Endothelial cell of umbilical vein (primary cell): ENCODE measurements around the gene TFCP2. TPM values are rescaled to one million over a fixed set of nuclear protein-coding genes. Genes with fewer than 3 reads are reported as not detected.

ENCODE experiments used
- BruUV-seq: library from RNA; stranded (reverse); fragments of 400-500 nt; replicated peaks from 2 replicates; lab custom pipeline; 2021; lab: Mats Ljungman, UMichigan
- CTCF ChIA-PET: fragments of 300-600, 350-600 bp; sonication (Branson Sonifier 250); formaldehyde crosslinking; loops from one replicate; lab custom pipeline; 2021; ENCODE audit warnings: antibody characterized with exemption, inconsistent platforms; lab: Charles Lee
- POLR2A ChIA-PET: fragments of 300-600, 350-600 bp; sonication (Branson Sonifier 250); formaldehyde crosslinking; loops from one replicate; lab custom pipeline; 2021; ENCODE audit warnings: antibody characterized with exemption, inconsistent platforms; lab: Charles Lee
- DNase-seq: peaks from one replicate; pipeline ENCODE4 v3.0.0-alpha.2; 2011; ENCODE audit warnings: low read depth, low spot score
- FAIRE-seq: peaks from 2 replicates; lab custom pipeline; 2011; peaks lifted over from hg19 to GRCh38; lab: Jason Lieb, UNC
- H2AFZ ChIP-seq: 2 replicates; pipeline ENCODE4 v1.6.0; 2012; ENCODE audit warnings: low read depth, low read length, control low read depth, inconsistent platforms
- H3K27ac ChIP-seq: 2 replicates; pipeline ENCODE4 v1.5.1; 2011; ENCODE audit warnings: low read depth, mild to moderate bottlenecking, control low read depth, low read length, moderate library complexity; ENCODE audit not compliant: insufficient read depth
- H3K27me3 ChIP-seq, 2 experiments: 2 replicates each; pipeline versions ENCODE4 v1.6.0 to v1.6.1; 2011; ENCODE audit warnings: low read length in 2 of 2, mixed read lengths in 1 of 2; ENCODE audit not compliant: control insufficient read depth in 2 of 2, insufficient read depth in 2 of 2
- H3K36me3 ChIP-seq, 2 experiments: 2 replicates in 1 of 2; 3 replicates in 1 of 2; pipeline ENCODE4 v1.5.1; 2011; ENCODE audit warnings: low read length in 2 of 2, mild to moderate bottlenecking in 1 of 2, moderate library complexity in 1 of 2; ENCODE audit not compliant: control insufficient read depth in 2 of 2, insufficient read depth in 2 of 2; ENCODE audit errors: extremely low read depth in 1 of 2
- H3K4me1 ChIP-seq: 3 replicates; pipeline ENCODE4 v1.5.1; 2011; ENCODE audit warnings: mild to moderate bottlenecking, low read length; ENCODE audit not compliant: control insufficient read depth, insufficient read depth; ENCODE audit errors: extremely low read depth
- H3K4me2 ChIP-seq: 2 replicates; pipeline ENCODE4 v1.6.1; 2011; ENCODE audit warnings: low read length, control low read depth, mixed read lengths; ENCODE audit not compliant: insufficient read depth
- H3K4me3 ChIP-seq, 3 experiments: fragments of 200-600 bp in 1 of 3; sonication (generic), shearing (Covaris generic) in 1 of 3; replicated peaks in 1 of 3; 2 replicates each; pipeline ENCODE4 v1.5.1; 2011 to 2016; ENCODE audit warnings: control low read depth in 3 of 3, low read length in 3 of 3, mild to moderate bottlenecking in 2 of 3, inconsistent platforms in 1 of 3, low read depth in 1 of 3, moderate library complexity in 1 of 3; ENCODE audit not compliant: insufficient read depth in 1 of 3
- H3K79me2 ChIP-seq: 2 replicates; pipeline ENCODE4 v1.6.0; 2012; ENCODE audit warnings: low read length, inconsistent platforms; ENCODE audit not compliant: control insufficient read depth, insufficient read depth
- H3K9ac ChIP-seq: replicated peaks from 2 replicates; pipeline ENCODE3; 2011; ENCODE audit warnings: low read length, control low read depth; ENCODE audit not compliant: insufficient read depth; ENCODE audit errors: extremely low read depth
- H3K9me1 ChIP-seq: replicated peaks from 3 replicates; pipeline ENCODE4 v1.6.0; 2011; ENCODE audit warnings: mild to moderate bottlenecking, low read length; ENCODE audit not compliant: control insufficient read depth, insufficient read depth; ENCODE audit errors: extremely low read depth
- H3K9me3 ChIP-seq: replicated peaks from 2 replicates; pipeline ENCODE4 v1.5.1; 2012; ENCODE audit warnings: low read length, inconsistent platforms; ENCODE audit not compliant: control insufficient read depth, insufficient read depth
- H4K20me1 ChIP-seq: replicated peaks from 2 replicates; pipeline ENCODE3; 2011; ENCODE audit warnings: mild to moderate bottlenecking, low read length; ENCODE audit not compliant: control insufficient read depth, insufficient read depth; ENCODE audit errors: extremely low read depth
- EZH2 ChIP-seq: IDR thresholded peaks from 2 replicates; pipeline ENCODE4 v1.6.1; 2012; ENCODE audit warnings: borderline replicate concordance, low read depth, mild to moderate bottlenecking, moderate library complexity, low read length, inconsistent platforms; ENCODE audit not compliant: severe bottlenecking
- FOS ChIP-seq: IDR thresholded peaks from 2 replicates; pipeline ENCODE4 v1.6.1; 2011; ENCODE audit warnings: mild to moderate bottlenecking, low read length, moderate library complexity, borderline replicate concordance; ENCODE audit not compliant: insufficient read depth
- GATA2 ChIP-seq: IDR thresholded peaks from 2 replicates; pipeline ENCODE4 v1.7.0; 2011; ENCODE audit warnings: low read depth, mild to moderate bottlenecking, moderate library complexity, mixed read lengths, low read length; ENCODE audit not compliant: insufficient read length, insufficient read depth
- JUN ChIP-seq: IDR thresholded peaks from 2 replicates; pipeline ENCODE4 v1.6.1; 2011; ENCODE audit warnings: borderline replicate concordance, low read depth; ENCODE audit not compliant: insufficient read length, insufficient read depth
- MYC ChIP-seq: IDR thresholded peaks from one replicate; pipeline ENCODE4 v1.6.1; 2011; ENCODE audit warnings: mild to moderate bottlenecking, low read depth, low read length
- POLR2A ChIP-seq: IDR thresholded peaks from 2 replicates; pipeline ENCODE4 v1.6.1; 2012; ENCODE audit warnings: low read depth, mild to moderate bottlenecking, control low read depth, low read length
- POLR2AphosphoS5 ChIP-seq: IDR thresholded peaks from 2 replicates; pipeline ENCODE4 v1.6.1; 2012; ENCODE audit warnings: low read depth, mild to moderate bottlenecking, control low read depth, low read length, moderate library complexity; ENCODE audit not compliant: insufficient read depth
- dilution Hi-C: fragments of 300-500 bp; cut with MboI; formaldehyde crosslinking; loops from one replicate; pipeline ENCODE4 v1.15.0; 2019; ENCODE audit warnings: low sequenced_read_pairs; ENCODE audit not compliant: extremely low pct_ligation_motif_present
- intact Hi-C: fragments of 100-400 bp; cut with micrococcal nuclease; formaldehyde crosslinking; loops from one replicate; pipeline ENCODE4 v1.10.0; 2022
- polyA plus RNA-seq, 4 experiments: library from polyadenylated mRNA; depleted of rRNA in 3 of 4; stranded (reverse) in 3 of 4; unstranded in 1 of 4; fragments of >200 nt; gene quantifications; 2 replicates each; pipeline versions ENCODE4 v1.2.1 to v1.2.3, GENCODE V29; 2011 to 2012; ENCODE audit warnings: missing spikeins in 1 of 4
- total RNA-seq: library from RNA; stranded (reverse); gene quantifications from 2 replicates; pipeline ENCODE4 v1.2.3, GENCODE V29; 2021
- TF ChIP-seq, protein P1 (sequence below): IDR thresholded peaks from 2 replicates; pipeline ENCODE4 v1.6.1; 2011; ENCODE audit not compliant: insufficient read depth, insufficient read length
- TF ChIP-seq, protein P2 (sequence below), 2 donors: IDR thresholded peaks; 1 replicate in 1 of 2; 2 replicates in 1 of 2; pipeline ENCODE4 v1.5.1; 2011; ENCODE audit warnings: low read length in 2 of 2, mild to moderate bottlenecking in 2 of 2, moderate library complexity in 2 of 2, control low read depth in 1 of 2, inconsistent platforms in 1 of 2, low read depth in 1 of 2; ENCODE audit not compliant: insufficient read depth in 1 of 2; ENCODE audit errors: extremely low read depth in 1 of 2

TFCP2 gene
- total and polyA plus RNA-seq, 2 donors (not counting 3 experiments of a cell fraction or from before 2014, with no cell fraction given): 10.2 to 28.6 TPM

DNA sequence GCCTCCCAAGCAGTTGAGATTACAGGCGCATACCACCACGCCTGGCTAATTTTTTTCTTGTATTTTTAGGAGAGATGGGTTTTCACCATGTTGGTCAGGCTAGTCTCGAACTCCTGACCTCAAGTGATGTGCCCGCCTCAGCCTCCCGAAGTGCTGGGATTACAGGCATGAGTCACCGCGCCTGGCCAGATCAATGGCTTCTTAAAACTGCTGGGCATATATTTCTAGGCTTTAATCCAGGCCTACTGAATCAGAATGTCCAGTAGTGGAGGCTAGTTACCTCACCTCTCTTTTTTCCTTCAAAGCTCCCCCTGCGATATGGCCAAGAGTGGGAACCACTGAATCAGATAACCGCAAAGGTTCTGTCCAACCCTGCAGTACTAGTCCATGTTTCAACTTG, 27.9 kb upstream of the TFCP2 start:
- Histone ChIP-seq H3K4me1 (no peaks in the 10 kb centered on the region), H4K20me1 (no peaks in the 10 kb centered on the region), H3K9me3 (no peaks in the 10 kb centered on the region), H3K9me1 (no peaks in the 10 kb centered on the region), H3K79me2 (no peaks in the 10 kb centered on the region), H3K27me3 (no peaks in the 10 kb centered on the region), H3K36me3 (no peaks in the 10 kb centered on the region), H2AFZ (no peak overlapping the region), H3K9ac (no peak overlapping the region), H3K4me2 (no peak overlapping the region), H3K27ac (no peak overlapping the region), H3K4me3 (no peak overlapping the region)
- CTCF ChIA-PET: no interaction called here
- TF ChIP-seq MYC (no peak), POLR2AphosphoS5 (no peak), FOS (no peak), EZH2 (no peak), GATA2 (no peak), POLR2A (no peak), JUN (no peak)
- TF ChIP-seq, protein P1, sequence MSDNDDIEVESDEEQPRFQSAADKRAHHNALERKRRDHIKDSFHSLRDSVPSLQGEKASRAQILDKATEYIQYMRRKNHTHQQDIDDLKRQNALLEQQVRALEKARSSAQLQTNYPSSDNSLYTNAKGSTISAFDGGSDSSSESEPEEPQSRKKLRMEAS: no peak
- TF ChIP-seq, protein P2, sequence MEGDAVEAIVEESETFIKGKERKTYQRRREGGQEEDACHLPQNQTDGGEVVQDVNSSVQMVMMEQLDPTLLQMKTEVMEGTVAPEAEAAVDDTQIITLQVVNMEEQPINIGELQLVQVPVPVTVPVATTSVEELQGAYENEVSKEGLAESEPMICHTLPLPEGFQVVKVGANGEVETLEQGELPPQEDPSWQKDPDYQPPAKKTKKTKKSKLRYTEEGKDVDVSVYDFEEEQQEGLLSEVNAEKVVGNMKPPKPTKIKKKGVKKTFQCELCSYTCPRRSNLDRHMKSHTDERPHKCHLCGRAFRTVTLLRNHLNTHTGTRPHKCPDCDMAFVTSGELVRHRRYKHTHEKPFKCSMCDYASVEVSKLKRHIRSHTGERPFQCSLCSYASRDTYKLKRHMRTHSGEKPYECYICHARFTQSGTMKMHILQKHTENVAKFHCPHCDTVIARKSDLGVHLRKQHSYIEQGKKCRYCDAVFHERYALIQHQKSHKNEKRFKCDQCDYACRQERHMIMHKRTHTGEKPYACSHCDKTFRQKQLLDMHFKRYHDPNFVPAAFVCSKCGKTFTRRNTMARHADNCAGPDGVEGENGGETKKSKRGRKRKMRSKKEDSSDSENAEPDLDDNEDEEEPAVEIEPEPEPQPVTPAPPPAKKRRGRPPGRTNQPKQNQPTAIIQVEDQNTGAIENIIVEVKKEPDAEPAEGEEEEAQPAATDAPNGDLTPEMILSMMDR (IDR thresholded peaks at IDR 0.05; ENCODE audit: extremely low read depth in 1 of 2, insufficient read depth in 1 of 2, low read depth in 1 of 2, low read length in 2 of 2): no peak
- FAIRE-seq (no peak), DNase-seq (no peak)
- intact Hi-C loops (no loop called here), dilution Hi-C loops (no loop called here)
- POLR2A ChIA-PET: no interaction called here
- no TSS peak for BruUV-seq
